Measurements from ENCODE around the gene DPY19L3.

Gene DPY19L3

GRCh38 chr19:32530773-32531172 lies 125.2 kb downstream of the DPY19L3 start:
- DNase-seq, result no peak

GRCh38 chr19:32532233-32532632 lies 126.7 kb downstream of the DPY19L3 start:
- DNase-seq, result no peak
